DOHH2 (cell line): ENCODE measurements around the gene ANO6.
A peak's percentile ranks its signal among the peaks of the same experiment; 100 is the strongest.

ENCODE experiments used
- H3F3A ChIP-seq: fragments of 200-600 bp; sonication (generic), shearing (Covaris generic); 2 replicates; pipeline ENCODE4 v1.6.0; 2016; ENCODE audit warnings: antibody characterized with exemption, mild to moderate bottlenecking; ENCODE audit not compliant: control insufficient read depth, insufficient read depth
- H3K27ac ChIP-seq: fragments of 200-600 bp; sonication (generic); 2 replicates; pipeline ENCODE4 v1.5.1; 2014; ENCODE audit warnings: low read depth, mild to moderate bottlenecking, low read length, moderate library complexity
- H3K27me3 ChIP-seq: fragments of 200-600 bp; sonication (generic); 2 replicates; pipeline ENCODE4 v1.6.1; 2014; ENCODE audit warnings: mild to moderate bottlenecking, low read length, mixed read lengths; ENCODE audit not compliant: control insufficient read depth
- H3K36me3 ChIP-seq: fragments of 200-600 bp; sonication (generic); 2 replicates; pipeline ENCODE4 v1.6.1; 2014; ENCODE audit warnings: mild to moderate bottlenecking, low read length, moderate library complexity, mixed read lengths; ENCODE audit not compliant: control insufficient read depth
- H3K4me1 ChIP-seq: fragments of 200-600 bp; sonication (generic); 2 replicates; pipeline ENCODE4 v1.6.1; 2014; ENCODE audit warnings: mild to moderate bottlenecking, low read length, mixed read lengths; ENCODE audit not compliant: control insufficient read depth
- H3K4me2 ChIP-seq: fragments of 200-600 bp; sonication (generic); 2 replicates; pipeline ENCODE4 v1.6.0; 2014; ENCODE audit warnings: mild to moderate bottlenecking, low read length, moderate library complexity
- H3K4me3 ChIP-seq: fragments of 200-600 bp; sonication (generic); 2 replicates; pipeline ENCODE4 v1.5.1; 2014; ENCODE audit warnings: mild to moderate bottlenecking, low read length, mixed read lengths
- H3K79me2 ChIP-seq: fragments of 200-600 bp; sonication (generic); 2 replicates; pipeline ENCODE4 v1.6.1; 2014; ENCODE audit warnings: mild to moderate bottlenecking, low read length, mixed read lengths; ENCODE audit not compliant: control insufficient read depth
- H3K9me2 ChIP-seq: fragments of 200-600 bp; sonication (generic); replicated peaks from 2 replicates; pipeline ENCODE4 v1.6.1; 2014; ENCODE audit warnings: mild to moderate bottlenecking, low read length, mixed read lengths; ENCODE audit not compliant: control insufficient read depth
- H3K9me3 ChIP-seq: fragments of 200-600 bp; sonication (generic); 2 replicates; pipeline ENCODE4 v1.6.1; 2014; ENCODE audit warnings: antibody characterized with exemption, low read length, mixed read lengths; ENCODE audit not compliant: control insufficient read depth, insufficient read depth
- H4K20me1 ChIP-seq: fragments of 200-600 bp; sonication (generic); 2 replicates; pipeline ENCODE4 v1.6.0; 2014; ENCODE audit warnings: low read depth, mild to moderate bottlenecking, antibody characterized with exemption, low read length, moderate library complexity; ENCODE audit not compliant: control insufficient read depth, insufficient read depth
- CTCF ChIP-seq: fragments of 200-600 bp; sonication (generic); IDR thresholded peaks from one replicate; pipeline ENCODE4 v1.5.1; 2014; ENCODE audit warnings: antibody characterized with exemption, mild to moderate bottlenecking, low read depth, low read length; ENCODE audit not compliant: poor library complexity, severe bottlenecking
- EZH2phosphoT487 ChIP-seq: fragments of 200-600 bp; sonication (generic); IDR thresholded peaks from 2 replicates; pipeline ENCODE4 v1.6.1; 2017; ENCODE audit warnings: borderline replicate concordance, mild to moderate bottlenecking, antibody characterized with exemption, low read length, moderate library complexity, mixed read lengths

ANO6 gene

GRCh38 chr12:45217846-45218245, 2.0 kb downstream of the ANO6 start:
- Histone ChIP-seq H3K4me2 (peak overlapping the region; percentile 91), H3K27ac (no peak overlapping the region), H3K9me2 (no peaks in the 10 kb centered on the region)

GRCh38 chr12:45219621-45220020, 3.7 kb downstream of the ANO6 start:
- Histone ChIP-seq H3K9me3 (no peaks in the 10 kb centered on the region), H4K20me1 (peaks cover 4% of the 10 kb centered on the region; the same call in 1 of the 2 replicates), H3K4me1 (peaks cover 29% of the 10 kb centered on the region), H3K4me3 (no peak overlapping the region), H3F3A (peaks cover 4% of the 10 kb centered on the region), H3K79me2 (peaks cover 85% of the 10 kb centered on the region), H3K4me2 (peak overlapping the region; percentile 16; the same call in 1 of the 2 replicates), H3K27ac (no peak overlapping the region), H3K36me3 (peaks cover 8% of the 10 kb centered on the region; the same call in 1 of the 2 replicates), H3K9me2 (no peaks in the 10 kb centered on the region), H3K27me3 (no peaks in the 10 kb centered on the region; the same call in 1 of the 2 replicates)
- TF ChIP-seq CTCF (no peak), EZH2phosphoT487 (no peak)

More at GRCh38 chr12:45217846-45218245, 2.0 kb downstream of the ANO6 start:
- H4K20me1 ChIP-seq = peaks cover 4% of the 10 kb centered on the region; the same call in 1 of the 2 replicates
- no peaks in the 10 kb centered on the region for H3K9me3 ChIP-seq
- H3F3A ChIP-seq = peaks cover 7% of the 10 kb centered on the region
- H3K79me2 ChIP-seq = peaks cover 72% of the 10 kb centered on the region
- H3K36me3 ChIP-seq = peaks cover 8% of the 10 kb centered on the region; the same call in 1 of the 2 replicates
- H3K4me1 ChIP-seq = peaks cover 36% of the 10 kb centered on the region
- H3K4me3 ChIP-seq = peak overlapping the region; percentile 89
- no peaks in the 10 kb centered on the region; the same call in 1 of the 2 replicates for H3K27me3 ChIP-seq
- TF ChIP-seq CTCF = no peak
- TF ChIP-seq EZH2phosphoT487 = no peak

- H3K27ac ChIP-seq = no peak overlapping the region
- no peaks in the 10 kb centered on the region for H3K9me2 ChIP-seq
- peaks cover 4% of the 10 kb centered on the region; the same call in 1 of the 2 replicates for H4K20me1 ChIP-seq
- H3K27me3 ChIP-seq = no peaks in the 10 kb centered on the region; the same call in 1 of the 2 replicates
- H3K79me2 ChIP-seq = peaks cover 89% of the 10 kb centered on the region
- no peak overlapping the region for H3K4me3 ChIP-seq
- peaks cover 8% of the 10 kb centered on the region; the same call in 1 of the 2 replicates for H3K36me3 ChIP-seq
- peaks cover 4% of the 10 kb centered on the region for H3F3A ChIP-seq
- H3K4me1 ChIP-seq = peaks cover 26% of the 10 kb centered on the region
- TF ChIP-seq EZH2phosphoT487 (no peak), CTCF (no peak)
- no peaks in the 10 kb centered on the region for H3K9me3 ChIP-seq
- no peak overlapping the region for H3K4me2 ChIP-seq
Measured at GRCh38 chr12:45220363-45220931, 4.6 kb downstream of the ANO6 start.
